ENCODE results near the gene CORO2A.
"Not testable (repeated sequence)": the region's sequence is repeated elsewhere in the genome, so short reads cannot be mapped to it uniquely, and the experiment has no call there.

The CORO2A gene

DNA sequence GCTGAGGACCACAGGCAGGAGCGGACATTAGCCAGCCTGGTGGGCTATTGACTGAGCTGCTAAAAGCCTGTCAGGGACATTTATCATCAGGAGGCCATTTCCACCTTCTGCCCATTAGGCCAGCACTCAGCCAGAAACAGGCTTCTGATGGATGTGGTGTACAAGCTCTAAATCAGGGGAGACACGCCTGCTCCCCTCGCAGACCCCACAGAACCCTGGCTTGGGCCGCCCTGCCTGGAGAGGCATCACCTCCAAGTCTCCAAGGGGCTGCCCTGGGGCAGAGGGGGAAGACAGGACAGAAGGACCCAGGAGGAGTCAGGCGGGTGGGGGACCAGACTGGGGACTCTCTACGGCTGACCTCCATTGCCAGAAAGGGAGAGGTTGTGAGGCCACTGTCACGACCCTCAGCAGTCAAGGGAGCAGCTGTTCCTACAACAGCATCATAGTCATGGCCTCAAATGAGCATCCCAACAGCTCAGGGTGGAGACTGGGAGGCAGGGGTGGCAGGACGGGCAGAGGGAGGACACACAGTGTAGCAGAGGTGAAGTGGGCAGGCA lies 49.4 kb downstream of the CORO2A start:
- DNase-seq (ENCODE audit: low read depth in 2 of 2) = no peak

DNA sequence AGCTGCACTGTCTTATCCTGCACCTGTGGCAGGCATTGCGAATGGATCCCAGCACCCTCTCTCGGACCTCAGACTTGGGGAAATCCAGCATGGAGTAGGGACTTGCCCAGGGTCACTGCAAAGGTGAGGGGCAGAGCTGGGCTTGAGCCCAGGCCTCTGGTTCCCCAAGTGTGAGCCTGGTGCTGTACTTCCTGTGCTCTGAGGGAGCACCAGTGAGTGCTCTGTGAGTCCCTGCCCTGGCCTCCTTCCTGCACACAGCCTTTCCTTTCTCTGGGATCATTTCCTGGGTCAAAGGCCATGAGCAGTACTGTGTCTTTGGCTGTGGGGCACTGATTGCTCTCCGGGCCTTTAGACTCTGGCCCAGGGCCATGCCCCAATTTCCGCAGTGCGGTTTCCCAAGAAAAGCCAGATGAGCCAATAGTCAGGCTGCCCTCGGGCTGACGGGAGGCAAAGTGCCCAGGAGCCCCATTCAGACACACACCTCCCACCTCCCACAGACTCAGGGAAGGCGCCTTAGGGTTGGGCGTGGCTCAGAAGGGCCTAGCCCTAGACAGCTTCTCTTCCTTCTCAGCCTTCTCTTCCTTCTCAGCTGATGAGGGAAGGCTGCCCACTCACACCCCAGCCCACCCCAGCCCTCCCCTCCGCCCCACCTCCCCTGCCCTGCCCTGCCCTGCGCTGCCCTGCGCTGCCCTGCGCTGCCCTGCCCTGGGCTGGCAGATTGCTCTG lies 50.1 kb downstream of the CORO2A start:
- DNase-seq (ENCODE audit: low read depth in 2 of 2) = no peak

DNA sequence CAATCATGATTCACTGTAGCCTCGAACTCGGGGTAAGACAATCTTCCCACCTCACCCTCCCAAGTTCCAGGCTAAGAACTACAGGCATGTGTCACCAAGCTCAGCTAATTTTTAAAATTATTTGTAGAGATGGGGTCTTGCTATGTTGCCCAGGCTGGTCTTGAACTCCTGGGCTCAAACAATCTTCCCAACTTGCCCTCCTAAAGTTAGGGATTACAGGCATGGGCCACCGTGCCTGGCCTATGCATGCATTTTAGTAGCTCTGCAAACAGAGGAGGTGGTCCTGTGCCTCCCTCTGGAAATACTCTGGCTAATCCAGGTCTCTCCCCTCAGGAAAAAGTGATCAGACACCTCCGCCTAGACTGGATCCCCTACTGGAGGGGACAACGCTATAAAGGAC lies 51.9 kb downstream of the CORO2A start:
- DNase-seq (ENCODE audit: low read depth in 2 of 2) = no peak

GRCh38 chr9:98136489-98136888 lies 55.9 kb downstream of the CORO2A start:
- no peak for DNase-seq (ENCODE audit: low read depth in 2 of 2)

- DNase-seq (ENCODE audit: low read depth in 2 of 2) = no peak
Measured at GRCh38 chr9:98135938-98136337, 56.5 kb downstream of the CORO2A start.

DNA sequence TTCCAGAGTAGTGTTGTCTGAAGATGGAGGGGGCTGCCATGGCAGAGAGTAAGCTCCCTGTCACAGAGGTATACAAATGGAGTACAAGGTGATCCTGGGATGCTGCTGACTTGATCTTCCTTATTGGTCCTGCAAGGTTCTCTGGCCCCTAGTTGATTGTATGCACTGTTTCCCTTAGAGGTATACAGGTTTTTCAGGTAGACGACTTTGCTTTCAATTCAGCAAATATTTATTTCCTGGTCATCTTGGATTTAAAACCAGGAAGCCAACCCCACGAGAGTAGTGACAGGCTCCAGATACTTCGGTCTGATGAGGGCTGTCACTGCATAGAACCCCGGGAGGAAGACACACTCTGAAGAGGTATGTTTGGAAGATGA lies 56.9 kb downstream of the CORO2A start:
- DNase-seq (ENCODE audit: low read depth in 2 of 2) = no peak

DNA sequence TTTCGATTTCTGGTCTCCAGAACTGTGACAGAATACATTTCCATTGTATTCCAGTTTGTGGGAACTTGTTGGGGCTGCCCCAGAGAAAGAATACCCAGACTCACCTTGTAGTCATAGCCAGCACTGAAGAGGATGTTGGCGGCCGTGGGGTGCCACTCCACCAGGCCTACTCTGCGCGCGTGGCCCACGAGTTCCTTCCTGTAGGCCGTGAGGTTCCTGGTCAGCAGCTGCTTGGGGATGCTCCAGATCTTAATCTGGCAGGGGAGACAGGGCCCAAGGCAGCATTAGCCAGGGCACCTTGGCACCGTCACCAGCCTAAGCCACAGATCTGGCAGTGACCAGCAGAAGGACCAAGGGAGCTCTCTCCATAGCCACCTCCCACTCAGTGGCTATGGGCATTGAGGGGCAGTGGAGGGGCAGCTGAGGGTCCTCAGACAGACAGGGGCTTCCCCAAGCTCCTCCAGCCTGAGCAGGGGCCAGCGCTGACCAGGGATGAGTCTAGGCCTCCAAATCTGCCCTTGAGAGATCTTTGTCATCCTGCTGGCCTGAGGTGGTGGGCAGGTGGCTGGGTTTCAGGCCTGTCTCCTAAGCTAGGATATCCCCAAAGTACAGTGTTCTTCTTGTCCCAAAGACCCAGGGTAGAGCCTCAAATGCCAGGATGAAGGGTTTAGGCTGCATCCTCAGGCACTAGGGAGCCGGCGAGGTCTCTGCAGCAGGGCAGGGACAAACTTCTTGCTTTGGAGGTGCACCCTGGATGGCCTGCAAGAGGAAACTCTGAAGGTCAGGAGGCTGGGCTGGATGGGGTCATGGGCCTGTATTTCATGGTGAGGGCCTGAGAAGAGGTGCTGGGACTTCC lies 57.5 kb downstream of the CORO2A start:
- no peak for DNase-seq (ENCODE audit: low read depth in 2 of 2)

DNA sequence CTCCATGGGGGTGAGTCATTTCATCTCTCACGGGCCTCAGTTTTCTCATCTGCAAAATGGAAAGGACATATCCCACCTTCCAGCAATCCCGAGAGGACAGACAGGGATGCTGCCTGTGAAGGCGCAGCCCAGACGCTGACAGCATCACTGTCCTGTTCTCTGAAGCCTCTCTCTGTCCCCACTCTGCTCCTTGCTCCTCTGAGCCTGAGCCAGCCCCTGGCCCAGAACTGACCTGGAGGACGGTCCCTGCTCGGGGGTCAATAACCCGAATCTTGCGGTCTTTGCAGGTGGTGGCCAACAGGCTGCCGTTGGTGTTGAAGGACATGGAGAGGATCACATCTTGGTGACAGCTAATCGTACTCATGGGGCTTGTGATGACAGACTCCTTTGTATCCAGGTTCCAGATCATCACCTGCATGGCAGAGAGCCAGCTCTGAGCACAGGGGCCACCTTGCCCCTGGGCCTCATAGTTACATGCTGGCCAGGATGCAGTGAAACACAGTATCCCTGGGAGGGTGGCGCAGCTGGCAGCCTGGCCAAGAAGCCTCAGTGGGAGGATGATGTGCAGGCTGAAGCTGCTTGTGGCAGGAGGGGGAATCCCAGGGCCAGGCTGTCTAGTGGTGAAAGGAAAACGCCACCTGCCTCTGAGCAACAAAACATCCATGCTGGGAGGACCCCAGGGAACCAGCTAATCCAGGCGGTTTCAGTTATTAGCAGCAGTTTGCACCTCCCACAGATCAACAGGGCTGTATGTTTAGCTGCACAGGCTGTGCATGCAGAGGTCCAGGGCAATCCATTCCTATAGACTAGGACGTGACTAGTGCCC lies 59.4 kb downstream of the CORO2A start:
- no peak for DNase-seq (ENCODE audit: low read depth in 2 of 2)

DNA sequence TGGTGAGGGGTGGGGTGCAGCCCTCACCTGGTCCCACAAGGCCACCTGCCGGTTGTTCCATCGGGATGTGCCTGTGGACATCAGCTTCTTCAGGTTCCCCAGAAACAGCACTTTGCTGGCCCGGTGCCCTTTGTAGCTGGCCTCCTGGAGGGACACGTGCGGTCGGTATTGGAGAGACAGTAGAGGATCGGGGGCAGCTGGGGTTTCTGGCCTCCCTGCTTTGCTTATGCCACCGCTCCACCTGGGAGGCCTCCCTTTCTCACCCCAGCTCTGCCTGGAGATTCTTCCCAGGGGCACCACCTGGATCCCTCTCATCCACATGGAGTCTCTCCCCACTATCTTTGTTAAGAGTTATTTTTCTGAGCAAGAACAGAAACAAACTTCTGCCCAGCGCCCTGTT lies 60.3 kb downstream of the CORO2A start:
- no peak for DNase-seq (ENCODE audit: low read depth in 2 of 2)

DNA sequence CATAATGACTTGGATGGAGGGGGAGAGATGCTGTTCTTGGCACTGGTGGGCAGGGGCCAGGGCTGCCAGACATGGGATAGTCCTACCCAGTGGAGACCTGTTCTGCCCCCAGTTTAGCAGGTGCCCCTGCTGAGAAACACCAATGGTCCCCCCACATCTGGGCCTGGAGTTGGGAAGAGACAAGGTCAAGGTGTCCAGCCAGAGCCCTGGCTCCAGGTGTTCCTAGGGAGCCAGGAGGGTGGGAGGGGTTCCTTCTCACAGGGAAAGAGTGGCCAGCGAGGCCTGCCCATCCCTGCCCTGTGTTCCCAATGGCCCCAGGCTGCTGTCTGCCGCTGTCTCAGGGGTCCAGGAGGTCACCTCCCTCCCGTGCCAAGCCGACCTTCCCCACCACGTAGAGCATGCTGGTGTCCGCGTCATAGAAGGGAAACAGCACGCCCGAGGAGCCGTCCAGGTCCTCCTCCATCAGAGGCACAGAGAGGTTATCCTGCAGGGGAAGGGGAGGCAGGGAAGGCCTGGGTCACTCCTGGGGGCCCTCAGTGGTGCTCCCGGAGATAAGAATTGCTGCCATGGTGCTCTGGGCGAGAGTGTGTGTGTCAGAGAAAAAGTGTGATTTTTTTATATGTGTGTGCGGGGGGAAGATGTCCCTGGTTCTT lies 61.7 kb downstream of the CORO2A start:
- DNase-seq (ENCODE audit: low read depth in 2 of 2) = no peak

DNA sequence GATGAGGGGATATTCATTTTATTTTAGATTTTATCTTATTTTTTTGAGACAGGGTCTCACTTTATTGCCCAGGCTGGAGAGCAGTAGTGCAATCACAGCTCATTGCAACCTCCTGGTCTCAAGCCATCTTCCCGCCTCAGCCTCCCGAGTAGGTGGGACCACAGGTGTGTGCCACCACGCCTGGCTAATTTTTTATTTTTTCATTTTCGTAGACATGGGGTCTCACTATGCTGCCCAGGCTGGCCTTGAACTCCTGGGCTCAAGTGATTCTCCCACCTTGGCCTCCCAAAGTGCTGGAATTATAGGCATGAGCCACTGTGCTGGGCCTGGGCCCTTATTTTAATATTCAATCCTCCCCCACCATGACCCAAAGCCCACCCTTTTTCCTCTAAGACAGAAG lies 62.4 kb downstream of the CORO2A start:
- DNase-seq (ENCODE audit: low read depth in 2 of 2) = not testable (repeated sequence)

DNA sequence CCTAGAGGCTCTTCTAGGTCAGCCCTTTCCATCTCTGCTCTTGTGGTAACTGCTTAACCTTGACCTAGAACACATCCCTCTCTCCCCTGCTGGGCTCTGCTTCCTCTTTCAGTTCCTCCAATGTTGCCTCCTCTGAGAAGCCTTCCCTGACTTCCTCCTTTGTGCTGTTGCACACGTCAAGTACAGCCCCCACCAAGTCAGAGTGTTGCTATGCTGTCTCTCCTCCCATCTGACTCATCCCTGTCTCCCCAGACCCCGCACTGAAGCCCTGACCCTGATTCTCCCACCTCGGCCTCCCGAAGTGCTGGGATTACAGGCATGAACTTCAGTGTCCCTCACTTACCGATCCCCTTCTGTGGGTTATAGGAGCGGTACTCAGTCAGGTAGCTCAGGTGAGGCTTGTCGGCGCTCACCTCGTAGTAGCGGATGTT lies 63.0 kb downstream of the CORO2A start:
- no peak for DNase-seq (ENCODE audit: low read depth in 2 of 2)

- DNase-seq (ENCODE audit: low read depth in 2 of 2) = no peak
Measured at GRCh38 chr9:98128316-98128715, 64.1 kb downstream of the CORO2A start.

- DNase-seq (ENCODE audit: low read depth in 2 of 2) = no peak
Measured at GRCh38 chr9:98127226-98127625, 65.2 kb downstream of the CORO2A start.

- DNase-seq (ENCODE audit: low read depth in 2 of 2) = no peak
Measured at GRCh38 chr9:98124637-98125426, 67.6 kb downstream of the CORO2A start.

DNA sequence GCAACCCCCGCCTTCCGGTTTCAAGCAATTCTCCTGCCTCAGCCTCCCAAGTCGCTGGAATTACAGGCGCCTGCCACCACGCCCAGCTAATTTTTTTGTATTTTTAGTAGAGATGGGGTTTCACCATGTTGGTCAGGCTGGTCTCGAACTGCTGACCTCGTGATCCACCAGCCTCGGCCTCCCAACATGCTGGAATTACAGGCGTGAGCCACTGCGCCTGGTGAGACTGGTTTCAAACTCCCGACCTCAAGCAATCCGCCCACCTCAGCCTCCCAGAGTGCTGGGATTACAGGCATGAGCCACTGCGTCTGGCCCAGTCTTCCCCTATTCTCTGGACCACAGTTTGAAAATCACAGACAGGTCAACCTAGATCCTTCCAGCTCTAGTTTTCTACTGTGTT lies 68.3 kb downstream of the CORO2A start:
- DNase-seq (ENCODE audit: low read depth in 2 of 2) = not testable (repeated sequence)

DNA sequence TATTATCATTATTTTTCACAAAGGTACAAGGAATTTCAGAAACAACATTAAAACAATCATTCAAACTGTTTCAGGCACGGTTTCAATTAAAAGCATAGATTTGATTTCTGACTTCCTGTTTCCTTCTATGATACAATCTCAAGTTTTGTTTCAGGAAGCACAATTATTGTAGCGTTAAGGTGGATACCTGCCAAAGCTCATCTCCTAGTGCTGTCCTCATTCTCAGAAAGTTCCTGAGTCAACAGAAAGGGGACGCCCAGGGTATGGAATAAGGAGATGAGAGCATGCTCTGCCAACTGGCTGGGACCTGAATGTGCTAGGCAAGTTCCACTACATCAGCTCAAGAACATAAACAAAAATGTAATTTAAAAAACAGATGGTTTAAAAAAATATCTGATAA lies 71.4 kb downstream of the CORO2A start:
- no peak for DNase-seq (ENCODE audit: low read depth in 2 of 2)

- no peak for DNase-seq (ENCODE audit: low read depth in 2 of 2)
Measured at GRCh38 chr9:98120476-98120875, 72.0 kb downstream of the CORO2A start.

GRCh38 chr9:98118640-98119601 lies 73.5 kb downstream of the CORO2A start, which contains the start of gene TRIM14:
Gene TRIM14, minus strand, starts transcription at chr9:98119222. Its CDS starts 34 bp downstream, at chr9:98119188.
- DNase-seq (ENCODE audit: low read depth in 2 of 2) = peak; percentile 44 to 60
